Spinal cord (tissue), 10 donors: Measurements from ENCODE around the gene NAT10. TPM values are rescaled to one million over a fixed set of nuclear protein-coding genes. Genes with fewer than 3 reads are reported as not detected.

Source experiments
- DNase-seq, 6 donors: peaks; one replicate each; pipeline versions ENCODE4 v3.0.0 to v3.0.0-alpha.2; 2013 to 2015; ENCODE audit warnings: low spot score in 6 of 6, low read depth in 4 of 6
- H3K27ac ChIP-seq: one replicate; pipeline ENCODE4 v1.5.1; 2013; ENCODE audit warnings: low read depth, low read length, control low read depth
- H3K27me3 ChIP-seq: one replicate; pipeline ENCODE4 v1.6.1; 2013; ENCODE audit warnings: low read length; ENCODE audit not compliant: control insufficient read depth, insufficient read depth
- H3K36me3 ChIP-seq: one replicate; pipeline ENCODE4 v1.6.1; 2013; ENCODE audit warnings: low read length; ENCODE audit not compliant: control insufficient read depth, insufficient read depth
- H3K4me1 ChIP-seq: one replicate; pipeline ENCODE4 v1.6.1; 2013; ENCODE audit warnings: low read length; ENCODE audit not compliant: control insufficient read depth, insufficient read depth
- H3K4me3 ChIP-seq: one replicate; pipeline ENCODE4 v1.5.1; 2013; ENCODE audit warnings: low read depth, low read length, control low read depth
- H3K9me3 ChIP-seq: one replicate; pipeline ENCODE4 v1.6.1; 2013; ENCODE audit warnings: low read length; ENCODE audit not compliant: control insufficient read depth, insufficient read depth
- WGBS: methylation state at CpG from one replicate; pipeline ENCODE4 v1.1.5; 2013; ENCODE audit warnings: missing lambda C conversion rate; ENCODE audit not compliant: insufficient coverage; 5-methylcytosine and 5-hydroxymethylcytosine counted together
- polyA plus RNA-seq, 2 donors: library from polyadenylated mRNA; unstranded; fragments of 120-200 nt; gene quantifications; one replicate each; pipeline ENCODE4 v1.2.1, GENCODE V29; 2013; ENCODE audit not compliant: insufficient read length in 2 of 2
- small RNA-seq: library from RNA; depleted of rRNA; stranded (forward); fragments of <200 nt; gene quantifications from one replicate; pipeline ENCODE3, GENCODE V24; 2014; ENCODE audit warnings: low replicate concordance
- total RNA-seq, 2 donors: library from RNA; depleted of rRNA in 1 of 2; stranded (reverse); fragments of 120-200 nt in 1 of 2; fragments of >200 nt in 1 of 2; gene quantifications; one replicate each; pipeline versions ENCODE4 v1.2.3 to v1.2.4, GENCODE V29; 2013 to 2014
- donor health status: healthy.

Gene NAT10
- total and polyA plus RNA-seq, 4 donors = 18.5 to 44.9 (median 36.6) TPM

DNA sequence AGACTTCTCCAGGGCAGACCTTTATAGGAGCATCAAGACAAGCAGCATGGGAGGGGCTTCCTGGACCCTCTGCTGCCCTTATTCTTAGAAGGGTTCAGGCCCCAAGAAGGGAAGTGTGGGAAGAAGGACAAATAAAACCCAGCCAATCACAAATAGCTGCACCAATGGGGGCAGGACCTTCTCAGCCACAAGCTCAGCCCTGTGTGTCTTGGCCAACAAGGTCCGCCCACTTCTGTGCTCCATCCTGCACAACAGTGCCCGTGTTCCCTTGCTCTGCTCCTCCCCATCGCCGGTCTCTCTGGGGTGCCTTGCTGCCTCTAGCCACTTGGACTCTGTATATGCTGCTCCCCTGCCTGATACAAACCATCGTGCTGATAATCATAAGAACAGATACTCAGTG is 86.1 kb downstream of the NAT10 start:
- Histone ChIP-seq H3K27me3 (no peaks in the 10 kb centered on the region), H3K4me1 (peaks cover 45% of the 10 kb centered on the region), H3K27ac (no peak overlapping the region), H3K9me3 (no peaks in the 10 kb centered on the region), H3K4me3 (no peak overlapping the region), H3K36me3 (peaks cover 9% of the 10 kb centered on the region)
- WGBS = 78% methylated on average over 5 of the region's 5 CpGs
- no peak for DNase-seq

DNA sequence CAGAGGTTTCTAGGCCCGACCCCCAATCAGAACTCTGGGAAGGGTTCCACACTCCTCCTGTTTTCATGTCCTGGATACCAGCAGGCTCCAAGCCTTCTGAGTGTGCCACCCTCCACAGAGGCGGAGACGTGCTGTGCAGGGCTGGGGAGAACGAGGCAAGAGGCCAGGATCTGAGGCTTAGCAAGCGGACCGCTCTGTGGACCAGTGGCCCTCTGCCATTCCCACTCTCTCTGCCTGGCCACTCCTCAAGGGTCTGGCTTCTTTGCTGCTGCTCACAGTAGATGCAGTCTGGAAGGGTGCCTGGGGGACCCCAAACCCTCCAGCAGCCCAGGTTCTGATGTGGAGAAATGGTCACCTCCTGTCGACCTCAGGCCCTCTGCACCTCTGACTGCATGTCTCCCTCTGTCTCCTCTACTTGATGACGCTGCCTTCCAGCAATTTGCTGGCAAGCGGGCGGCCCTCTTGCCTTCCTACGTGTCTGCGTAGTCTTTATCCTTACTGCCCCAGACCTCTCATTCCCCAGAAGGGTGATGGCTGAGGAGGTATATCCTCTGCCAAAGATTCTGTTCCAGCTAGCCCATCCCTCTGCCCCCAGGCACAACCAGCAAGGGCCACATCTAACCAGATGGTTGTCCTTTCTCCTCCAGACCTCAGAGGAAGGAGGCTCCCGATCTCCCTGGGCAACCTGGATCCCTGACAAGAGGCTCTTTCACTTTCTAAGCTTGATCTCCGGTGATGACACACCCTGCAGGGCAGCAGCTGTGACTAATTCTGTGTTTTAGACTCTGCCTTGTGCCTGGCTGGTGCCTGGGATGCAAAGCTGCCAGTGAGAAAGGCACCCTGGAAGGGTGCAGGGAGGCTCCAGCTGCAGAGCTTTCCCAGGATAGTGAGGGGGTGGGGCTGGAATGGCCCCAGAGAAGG is 87.3 kb downstream of the NAT10 start:
- Histone ChIP-seq H3K27me3 (no peaks in the 10 kb centered on the region), H3K4me3 (no peak overlapping the region), H3K9me3 (no peaks in the 10 kb centered on the region), H3K36me3 (peaks cover 14% of the 10 kb centered on the region), H3K27ac (peak overlapping the region; percentile 78), H3K4me1 (peaks cover 39% of the 10 kb centered on the region)
- peak in 5 of 6 donors; percentile 70 to 93 (median 77) for DNase-seq
- 35% methylated on average over 8 of the region's 14 CpGs for WGBS

DNA sequence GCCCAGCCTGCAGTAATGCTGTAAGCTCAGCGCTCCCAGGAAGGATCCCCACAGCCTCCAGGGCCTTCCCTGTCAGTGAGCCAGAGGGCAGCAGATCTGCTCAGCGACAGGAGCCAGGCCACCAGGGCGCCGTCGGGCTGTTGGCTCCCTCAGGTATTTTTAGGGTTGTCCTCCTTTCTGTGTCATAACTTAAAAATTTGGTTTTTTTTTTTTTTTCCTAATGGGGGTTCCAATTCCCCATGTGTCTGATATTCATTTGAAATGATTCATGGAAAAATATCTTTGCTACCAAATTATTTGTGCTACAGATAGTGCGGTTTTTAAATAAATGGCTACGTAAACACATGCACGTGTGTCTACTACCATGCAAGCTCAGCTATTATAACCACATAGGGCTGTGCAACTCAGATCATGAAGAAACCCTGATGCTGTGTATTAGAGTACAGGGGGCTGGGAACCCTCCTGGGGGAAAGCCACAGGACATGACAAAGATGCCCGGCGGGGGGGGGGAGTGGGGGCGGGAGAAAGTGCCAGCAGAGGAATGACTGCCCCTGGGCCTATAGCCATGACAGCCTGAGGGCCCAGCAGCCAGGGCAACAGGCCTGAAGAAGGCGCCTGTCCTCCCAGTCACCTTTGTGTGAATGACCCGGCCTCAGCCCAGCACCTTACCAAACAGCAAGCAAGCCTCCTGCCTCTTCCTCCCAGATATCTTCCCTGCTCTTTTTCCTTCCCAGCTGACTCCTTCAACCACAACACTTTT is 89.3 kb downstream of the NAT10 start:
- no peak for DNase-seq
- WGBS = 67% methylated on average over 4 of the region's 13 CpGs

More for the DNA sequence above, 89.3 kb downstream of the NAT10 start:
- Histone ChIP-seq H3K4me1 (peaks cover 36% of the 10 kb centered on the region), H3K36me3 (peaks cover 14% of the 10 kb centered on the region), H3K27ac (no peak overlapping the region), H3K4me3 (no peak overlapping the region), H3K9me3 (no peaks in the 10 kb centered on the region), H3K27me3 (no peaks in the 10 kb centered on the region)

Small RNAs within 50 kb of the gene (small RNA-seq; reads per million reads assigned to genes)
- not detected for gene RF00019

Other genes with a start within 250 kb of the NAT10 start
- 10 to 100 TPM; 22.3 to 72.7 TPM for gene LMO2, start 213.6 kb upstream of the NAT10 start, total RNA-seq
- gene LMO2, start 213.6 kb upstream of the NAT10 start, polyA plus RNA-seq = 10 to 100 TPM; 52.5 to 60.0 TPM
- 100 to 1,000 TPM; 181 to 279 TPM for gene CAPRIN1, start 53.9 kb upstream of the NAT10 start, total RNA-seq
- gene CAPRIN1, start 53.9 kb upstream of the NAT10 start, polyA plus RNA-seq = 100 to 1,000 TPM; 205 to 243 TPM